HG02970 (cell line): Measurements from ENCODE around the gene MYH7.
"Not testable (repeated sequence)": the region's sequence is repeated elsewhere in the genome, so short reads cannot be mapped to it uniquely, and the experiment has no call there.

Experiments used
- ATAC-seq: cut with Tn5 transposase; IDR thresholded peaks from one replicate; pipeline ENCODE4 v1.9.1; 2021; ENCODE audit warnings: mild to moderate bottlenecking, moderate library complexity, moderate number of reproducible peaks; ENCODE audit not compliant: unreplicated experiment, low FRiP score

The MYH7 gene

GRCh38 chr14:23409966-23410635 lies 25.4 kb downstream of the MYH7 start:
- no peak for ATAC-seq

- ATAC-seq = no peak
Observed at GRCh38 chr14:23409475-23409874, 26.0 kb downstream of the MYH7 start.

- no peak for ATAC-seq
Observed at GRCh38 chr14:23408307-23408630, 27.2 kb downstream of the MYH7 start.

- ATAC-seq = no peak
Observed at GRCh38 chr14:23407516-23408306, 27.7 kb downstream of the MYH7 start, which contains the start of gene MYH6. Gene MYH6, minus strand, starts transcription at chr14:23408273. Its CDS starts 1,050 bp downstream, at chr14:23407223.

- no peak for ATAC-seq
Observed at GRCh38 chr14:23406725-23407355, 28.6 kb downstream of the MYH7 start.

- ATAC-seq = no peak
Observed at GRCh38 chr14:23406244-23406643, 29.2 kb downstream of the MYH7 start.

- ATAC-seq = no peak
Observed at GRCh38 chr14:23405516-23406025, 29.9 kb downstream of the MYH7 start.

GRCh38 chr14:23405096-23405495 lies 30.4 kb downstream of the MYH7 start:
- ATAC-seq = no peak

GRCh38 chr14:23404331-23404900 lies 31.0 kb downstream of the MYH7 start:
- ATAC-seq = no peak

GRCh38 chr14:23403908-23404307 lies 31.6 kb downstream of the MYH7 start:
- ATAC-seq = no peak

- ATAC-seq = no peak
Observed at GRCh38 chr14:23403139-23403438, 32.4 kb downstream of the MYH7 start.

GRCh38 chr14:23402296-23403138 lies 32.9 kb downstream of the MYH7 start:
- no peak for ATAC-seq

GRCh38 chr14:23401291-23401690 lies 34.2 kb downstream of the MYH7 start:
- no peak for ATAC-seq

- ATAC-seq = not testable (repeated sequence)
Observed at GRCh38 chr14:23400496-23401149, 34.8 kb downstream of the MYH7 start.

GRCh38 chr14:23399591-23399990 lies 35.9 kb downstream of the MYH7 start:
- ATAC-seq = no peak

- no peak for ATAC-seq
Observed at GRCh38 chr14:23399136-23399535, 36.3 kb downstream of the MYH7 start.

- no peak for ATAC-seq
Observed at GRCh38 chr14:23398348-23398747, 37.1 kb downstream of the MYH7 start.

GRCh38 chr14:23396781-23397407 lies 38.6 kb downstream of the MYH7 start:
- no peak for ATAC-seq

GRCh38 chr14:23396126-23396525 lies 39.3 kb downstream of the MYH7 start:
- no peak for ATAC-seq
